ENCODE results near the gene IL4R.

IL4R gene

DNA sequence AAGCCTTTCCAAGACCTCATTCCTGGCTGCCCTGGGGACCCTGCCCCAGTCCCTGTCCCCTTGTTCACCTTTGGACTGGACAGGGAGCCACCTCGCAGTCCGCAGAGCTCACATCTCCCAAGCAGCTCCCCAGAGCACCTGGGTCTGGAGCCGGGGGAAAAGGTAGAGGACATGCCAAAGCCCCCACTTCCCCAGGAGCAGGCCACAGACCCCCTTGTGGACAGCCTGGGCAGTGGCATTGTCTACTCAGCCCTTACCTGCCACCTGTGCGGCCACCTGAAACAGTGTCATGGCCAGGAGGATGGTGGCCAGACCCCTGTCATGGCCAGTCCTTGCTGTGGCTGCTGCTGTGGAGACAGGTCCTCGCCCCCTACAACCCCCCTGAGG, 49.5 kb downstream of the IL4R start:
- no peak for DNase-seq

DNA sequence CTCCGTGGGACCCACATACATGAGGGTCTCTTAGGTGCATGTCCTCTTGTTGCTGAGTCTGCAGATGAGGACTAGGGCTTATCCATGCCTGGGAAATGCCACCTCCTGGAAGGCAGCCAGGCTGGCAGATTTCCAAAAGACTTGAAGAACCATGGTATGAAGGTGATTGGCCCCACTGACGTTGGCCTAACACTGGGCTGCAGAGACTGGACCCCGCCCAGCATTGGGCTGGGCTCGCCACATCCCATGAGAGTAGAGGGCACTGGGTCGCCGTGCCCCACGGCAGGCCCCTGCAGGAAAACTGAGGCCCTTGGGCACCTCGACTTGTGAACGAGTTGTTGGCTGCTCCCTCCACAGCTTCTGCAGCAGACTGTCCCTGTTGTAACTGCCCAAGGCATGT, 50.0 kb downstream of the IL4R start:
- DNase-seq: no peak

- no peak for DNase-seq
Observed at GRCh38 chr16:27364493-27365141, 50.8 kb downstream of the IL4R start.

GRCh38 chr16:27365142-27366089, 51.6 kb downstream of the IL4R start:
- no peak for DNase-seq

DNA sequence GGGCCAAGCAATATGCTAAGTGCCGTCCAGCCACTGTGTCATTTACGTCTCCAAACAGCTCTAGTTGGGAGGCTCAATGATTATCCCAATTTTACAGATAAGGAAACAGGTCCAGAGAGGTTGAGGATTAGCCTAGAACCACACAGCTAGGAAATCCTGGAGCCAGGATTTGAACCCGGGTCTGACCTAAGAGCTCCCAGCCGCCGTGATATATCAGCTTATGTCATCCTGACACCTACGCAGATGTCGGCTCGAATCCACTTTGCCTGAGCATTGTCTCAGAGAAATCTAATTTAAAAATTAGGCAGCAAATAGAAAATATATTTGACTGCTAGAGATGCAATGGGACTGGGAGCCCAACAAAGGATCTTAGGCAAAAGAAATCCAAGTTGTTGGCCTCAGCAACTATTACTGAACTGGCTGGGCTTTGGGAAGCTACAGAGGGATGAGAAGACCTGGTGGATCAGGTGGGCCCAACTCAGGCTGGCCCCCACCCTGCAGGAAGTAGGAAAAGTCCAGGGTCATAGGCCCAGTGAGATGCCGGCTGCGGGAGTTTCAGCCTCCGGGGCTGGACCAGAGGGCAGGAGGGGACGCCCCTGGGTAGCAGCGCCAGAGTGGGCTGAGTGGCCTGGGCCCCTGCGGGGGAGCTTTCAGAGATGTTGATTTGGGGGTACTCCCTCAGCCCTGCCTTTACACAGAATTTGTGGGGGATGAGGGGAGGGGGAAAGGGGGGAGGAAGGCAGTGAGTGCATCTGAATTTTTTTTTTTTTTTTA, 53.1 kb downstream of the IL4R start:
- no peak for DNase-seq

- peak; percentile 17 for DNase-seq
Observed at GRCh38 chr16:27367461-27368357, 53.9 kb downstream of the IL4R start.

- DNase-seq: no peak
Observed at GRCh38 chr16:27368358-27368722, 54.6 kb downstream of the IL4R start.

- no peak for DNase-seq
Observed at GRCh38 chr16:27369806-27370205, 56.0 kb downstream of the IL4R start.

- DNase-seq: no peak
Observed at GRCh38 chr16:27370318-27370717, 56.5 kb downstream of the IL4R start.

- DNase-seq: no peak
Observed at GRCh38 chr16:27373312-27373711, 59.5 kb downstream of the IL4R start.

GRCh38 chr16:27374221-27374803, 60.5 kb downstream of the IL4R start:
- DNase-seq: no peak

GRCh38 chr16:27374804-27375425, 61.1 kb downstream of the IL4R start:
- peak; percentile 28 for DNase-seq

GRCh38 chr16:27377666-27378485, 64.1 kb downstream of the IL4R start:
- no peak for DNase-seq

GRCh38 chr16:27378871-27379481, 65.2 kb downstream of the IL4R start:
- no peak for DNase-seq

DNA sequence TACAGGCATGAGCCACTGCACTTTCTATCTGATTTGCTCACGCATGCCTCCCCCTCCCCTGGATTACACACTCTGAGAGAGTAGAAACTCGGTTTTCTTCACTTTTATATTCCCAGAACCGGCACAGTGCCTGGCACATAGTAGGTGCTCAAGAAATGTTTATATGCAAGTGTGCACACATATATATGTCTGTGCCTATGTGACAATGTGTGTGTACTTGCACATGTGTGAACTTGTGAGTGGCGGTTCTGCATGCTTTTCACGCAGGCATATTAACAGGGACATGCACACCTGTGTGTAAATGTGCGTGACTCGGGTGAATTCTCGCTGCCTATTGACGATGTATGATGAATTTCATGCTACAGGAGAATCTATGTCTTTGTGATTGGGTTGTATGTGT, 66.1 kb downstream of the IL4R start:
- no peak for DNase-seq

GRCh38 chr16:27381236-27381635, 67.5 kb downstream of the IL4R start:
- no peak for DNase-seq

DNA sequence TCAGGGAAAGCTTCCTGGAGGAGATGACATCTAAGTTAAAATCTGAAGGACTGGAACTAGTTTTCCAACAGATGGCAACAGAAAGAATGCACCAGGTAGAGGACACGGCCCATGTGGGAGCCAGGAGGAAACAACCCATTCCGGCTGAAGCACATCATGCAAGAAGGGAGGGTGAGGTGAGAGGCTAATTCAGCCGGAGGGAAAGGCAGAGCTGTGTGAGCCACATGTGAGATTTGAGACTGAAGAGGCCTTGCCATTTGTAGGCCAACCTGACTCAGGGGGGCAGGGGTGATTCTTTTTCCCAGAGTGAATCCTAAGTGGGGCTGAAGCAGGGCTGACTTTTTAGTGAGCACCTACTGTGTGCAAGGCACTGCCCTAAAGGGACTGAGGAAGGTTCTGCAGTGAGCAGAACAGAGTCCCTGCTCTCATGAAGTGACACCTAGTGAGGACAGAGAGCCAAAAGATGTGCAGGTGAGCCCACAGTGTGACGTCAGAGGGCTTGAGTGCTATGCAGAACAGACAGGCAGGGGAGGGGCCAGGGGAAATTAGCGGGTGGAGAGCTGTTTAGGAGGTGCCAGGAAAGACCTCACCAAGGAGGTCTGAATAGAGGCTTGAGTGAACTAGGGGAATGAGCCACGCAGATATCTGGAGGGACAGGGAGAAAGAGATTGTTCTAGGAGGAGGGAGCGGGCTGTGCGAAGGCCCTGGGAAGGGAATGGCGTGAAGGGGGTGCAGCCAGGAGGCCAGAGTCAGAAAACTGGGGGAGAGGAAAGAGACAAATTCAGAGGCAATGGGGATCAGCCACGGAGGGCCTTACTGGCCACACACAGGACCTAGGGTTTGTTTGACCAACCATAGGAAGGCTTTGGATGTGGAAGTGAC, 68.4 kb downstream of the IL4R start:
- no peak for DNase-seq

DNA sequence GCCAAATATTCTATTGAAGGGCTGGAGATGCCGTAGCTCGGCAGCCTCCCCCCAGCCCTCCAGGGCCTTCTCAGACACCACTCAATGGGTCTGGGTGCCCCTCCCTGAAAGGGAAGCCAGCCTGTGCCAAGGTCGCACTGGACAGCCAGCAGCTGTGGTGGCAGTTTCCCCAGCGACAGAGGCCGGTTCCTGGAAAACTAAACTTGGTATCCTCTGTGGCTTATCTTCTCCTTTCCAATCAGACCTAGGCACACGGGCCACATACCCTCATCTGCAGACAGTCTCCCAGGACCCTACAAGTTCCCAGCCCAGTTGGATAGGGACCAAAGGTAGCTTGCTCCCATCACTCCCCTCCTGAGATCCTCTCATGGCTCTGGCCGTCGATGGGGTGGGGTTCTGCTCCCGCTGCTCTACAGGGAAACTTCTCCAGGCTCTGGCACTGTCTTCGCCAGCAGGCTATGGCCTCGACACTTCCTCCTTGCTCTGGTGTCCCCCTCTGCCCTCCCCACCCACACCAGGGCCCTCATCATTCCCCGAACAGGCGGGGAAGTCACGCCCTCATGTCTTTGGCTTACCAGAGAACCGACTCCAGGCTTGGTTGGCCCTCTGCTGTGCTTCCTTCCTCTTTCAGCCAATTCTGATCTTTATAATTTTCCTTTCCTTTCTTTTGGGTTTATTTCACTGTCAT, 69.9 kb downstream of the IL4R start:
- no peak for DNase-seq

DNA sequence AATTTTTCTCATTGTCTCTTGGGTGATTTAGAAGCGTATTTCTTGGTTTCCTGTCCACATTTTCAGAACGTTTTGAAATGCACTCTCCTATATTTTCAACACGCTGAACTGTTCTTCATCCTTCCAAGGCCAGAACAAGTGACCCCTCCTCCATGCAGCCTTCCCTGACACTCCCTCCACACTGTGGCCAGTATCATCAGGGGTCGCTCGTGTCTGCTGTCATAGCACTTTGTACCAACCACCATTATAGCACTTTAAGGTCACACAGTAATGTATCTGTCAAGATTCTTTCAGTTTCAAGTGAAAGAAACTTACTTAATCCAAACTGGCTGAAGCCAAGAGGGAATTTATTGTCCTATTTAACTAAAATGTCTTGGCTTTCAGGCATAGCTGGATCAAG, 70.7 kb downstream of the IL4R start:
- no peak for DNase-seq
